Skeletal muscle cell (primary cell): ENCODE results near the gene ODAD3.
"Not testable (repeated sequence)": the region's sequence is repeated elsewhere in the genome, so short reads cannot be mapped to it uniquely, and the experiment has no call there.

Source experiments
- DNase-seq: peaks from one replicate; pipeline ENCODE4 v3.0.0-alpha.2; 2010; ENCODE audit warnings: low read depth
- H3K4me3 ChIP-seq: 2 replicates; pipeline ENCODE4 v1.5.1; 2011; ENCODE audit warnings: low read depth, mild to moderate bottlenecking, control low read depth, low read length, moderate library complexity

The ODAD3 gene

GRCh38 chr19:11380653-11381537 is 54.0 kb downstream of the ODAD3 start:
- peak overlapping the region; percentile 73 for H3K4me3 ChIP-seq
- DNase-seq: peak; percentile 74

- H3K4me3 ChIP-seq: no peak overlapping the region
- no peak for DNase-seq
These were observed 55.0 kb downstream of the ODAD3 start for GRCh38 chr19:11379857-11380350.

GRCh38 chr19:11379269-11379845 is 55.6 kb downstream of the ODAD3 start:
- DNase-seq: not testable (repeated sequence)

GRCh38 chr19:11378319-11379189 is 56.4 kb downstream of the ODAD3 start:
- peak; percentile 58 for DNase-seq
- no peak overlapping the region for H3K4me3 ChIP-seq

More at GRCh38 chr19:11379269-11379845, 55.6 kb downstream of the ODAD3 start:
- H3K4me3 ChIP-seq: not testable (repeated sequence)

- H3K4me3 ChIP-seq: no peak overlapping the region
- DNase-seq: no peak
These were observed 57.2 kb downstream of the ODAD3 start for GRCh38 chr19:11377756-11378155.

GRCh38 chr19:11377237-11377636 is 57.7 kb downstream of the ODAD3 start:
- no peak overlapping the region for H3K4me3 ChIP-seq
- DNase-seq: peak; percentile 69

GRCh38 chr19:11375143-11375948 is 59.6 kb downstream of the ODAD3 start:
- peak overlapping the region; percentile 69 for H3K4me3 ChIP-seq
- DNase-seq: no peak

GRCh38 chr19:11374433-11375142 is 60.3 kb downstream of the ODAD3 start, which contains the start of gene SWSAP1:
Gene SWSAP1 (plus strand): TSS chr19:11374666. CDS start chr19:11374681, 15 bp downstream.
- DNase-seq: peak; percentile 98
- peak within 1 kb of the TSS; percentile 69 for H3K4me3 ChIP-seq

DNA sequence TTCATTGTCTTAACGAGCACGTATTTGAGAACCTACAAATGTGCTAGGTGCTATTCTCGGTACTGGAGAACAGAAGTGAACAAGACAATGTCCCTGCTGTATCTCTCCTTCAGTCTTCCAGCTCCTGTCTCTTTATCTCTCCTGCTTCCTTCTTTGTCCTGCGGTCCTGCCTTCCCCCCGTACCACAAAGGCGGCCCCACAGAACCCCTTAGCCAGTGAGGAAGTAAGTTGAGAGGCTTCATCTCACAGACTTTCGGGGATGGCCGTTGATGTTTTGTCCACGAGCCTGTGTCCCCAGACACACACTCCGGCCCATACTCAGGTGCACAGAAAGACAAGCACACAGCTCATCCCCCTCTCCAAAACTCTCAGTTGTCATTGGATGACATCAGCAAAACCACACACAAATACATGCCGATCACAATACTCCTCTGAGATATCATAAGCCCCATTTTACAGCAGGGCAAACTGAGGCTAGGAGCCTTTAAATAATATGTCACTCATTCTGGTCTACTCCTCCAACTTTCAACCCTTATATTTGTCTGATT is 61.0 kb downstream of the ODAD3 start:
- H3K4me3 ChIP-seq: peak overlapping the region; percentile 69
- DNase-seq: no peak

DNA sequence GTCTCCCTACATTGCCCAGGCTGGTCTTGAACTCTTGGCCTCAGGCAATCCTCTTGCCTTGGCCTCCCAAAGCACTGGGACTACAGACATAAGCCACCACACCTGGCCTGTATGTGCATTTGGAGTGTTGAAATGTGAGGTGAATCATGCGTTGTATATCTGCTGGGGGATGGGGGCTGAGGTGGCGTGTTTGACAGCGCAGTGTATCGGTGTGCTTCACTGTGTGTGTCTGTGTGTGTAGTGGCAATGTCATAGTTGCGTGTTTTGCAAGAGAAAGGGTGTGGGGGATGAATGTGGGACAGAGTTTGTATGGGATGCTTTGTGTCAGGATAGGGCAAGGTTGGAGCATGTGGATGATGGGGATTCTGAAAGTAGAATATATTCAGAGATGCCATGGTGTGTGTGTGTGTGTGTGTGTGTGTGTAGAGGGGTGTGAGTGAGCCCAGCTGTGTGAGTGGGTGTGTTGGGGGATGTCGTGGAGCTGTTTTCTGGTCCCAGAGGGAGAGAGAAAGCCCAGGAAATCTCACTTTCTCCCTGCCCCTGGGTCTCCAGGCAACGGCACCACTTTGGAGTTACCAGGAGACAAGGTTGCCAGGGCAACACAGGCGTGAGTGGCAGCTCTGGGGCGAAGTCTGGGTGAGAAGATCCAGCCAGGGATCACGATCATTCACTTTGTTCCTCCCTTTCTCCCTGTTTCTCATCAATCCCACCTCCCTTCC is 61.6 kb downstream of the ODAD3 start:
- DNase-seq: no peak
- H3K4me3 ChIP-seq: no peak overlapping the region

GRCh38 chr19:11370744-11371143 is 64.2 kb downstream of the ODAD3 start:
- DNase-seq: no peak
- no peak overlapping the region for H3K4me3 ChIP-seq
